NCI-H2107 treated with DMSO at 0.1 percent for 48 hours (cell line): ENCODE data around the gene SLC29A1.
"Not testable (repeated sequence)": the region's sequence is repeated elsewhere in the genome, so short reads cannot be mapped to it uniquely, and the experiment has no call there.

Experiments used
- DNase-seq: peaks from one replicate; lab custom pipeline; 2025; ENCODE audit not compliant: unreplicated experiment; lab: John Stamatoyannopoulos, UW

SLC29A1 gene

DNA sequence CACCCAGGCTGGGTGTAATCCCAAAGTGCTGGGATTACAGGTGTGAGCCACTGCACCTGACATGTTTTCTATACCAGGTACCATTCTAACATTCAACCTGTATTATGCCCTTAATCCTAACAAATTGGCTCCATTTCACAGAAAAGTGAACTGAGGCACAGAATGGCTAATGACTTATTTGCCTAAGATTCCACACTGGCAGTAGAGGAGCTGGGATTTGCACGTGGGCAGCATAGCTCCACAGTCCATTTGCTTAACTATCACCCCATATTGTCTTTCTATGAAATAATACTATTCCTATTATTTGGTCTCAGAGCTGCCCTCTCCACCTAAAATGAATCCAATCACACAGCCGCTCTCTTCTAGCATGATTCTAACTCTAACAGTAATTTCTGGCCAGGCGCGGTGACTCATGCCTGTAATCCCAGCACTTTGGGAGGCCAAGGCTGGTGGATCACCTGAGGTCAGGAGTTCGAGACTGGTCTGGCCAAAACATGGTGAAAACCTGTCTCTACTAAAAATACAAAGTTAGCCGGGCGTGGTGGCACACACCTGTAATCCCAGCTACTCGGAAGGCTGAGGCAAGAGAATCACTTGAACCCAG, 30.0 kb upstream of the SLC29A1 start:
- no peak for DNase-seq

DNA sequence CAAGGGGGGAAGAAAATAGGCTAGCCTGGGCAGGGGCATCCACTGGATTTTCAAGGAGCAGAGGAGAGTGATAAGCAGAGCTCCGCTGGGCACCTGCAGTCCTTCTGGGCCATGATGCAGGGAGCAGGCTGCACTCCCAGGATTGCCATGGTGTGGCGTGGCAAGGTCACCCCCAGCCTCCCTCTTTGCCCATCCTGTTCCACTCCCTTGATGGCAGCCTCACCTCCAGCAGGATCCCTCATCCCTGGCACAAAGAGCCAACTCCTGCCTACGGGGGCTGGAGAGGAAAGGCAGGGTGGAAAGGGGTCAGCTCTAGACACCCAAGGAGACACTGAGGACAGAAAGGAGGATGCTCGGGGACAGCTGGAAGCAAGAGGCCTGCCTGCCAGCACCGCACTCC, 29.1 kb upstream of the SLC29A1 start:
- DNase-seq, result no peak

DNA sequence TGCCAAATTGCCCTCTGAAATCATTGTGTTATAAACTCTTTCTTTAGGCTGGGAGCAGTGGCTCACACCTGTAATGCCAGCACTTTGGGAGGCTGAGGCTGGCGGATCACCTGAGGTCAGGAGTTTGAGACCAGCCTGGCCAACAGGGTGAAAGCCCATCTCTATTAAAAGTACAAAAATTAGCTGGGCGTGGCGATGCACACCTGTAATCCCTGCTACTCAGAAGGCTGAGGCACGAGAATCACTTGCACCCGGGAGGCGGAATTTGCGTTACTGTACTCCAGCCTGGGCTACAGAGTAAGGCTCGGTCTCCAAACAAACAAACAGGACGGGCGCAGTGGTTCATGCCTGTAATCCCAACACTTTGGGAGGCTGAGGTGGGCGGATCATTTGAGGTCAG, 27.0 kb upstream of the SLC29A1 start:
- not testable (repeated sequence) for DNase-seq

DNA sequence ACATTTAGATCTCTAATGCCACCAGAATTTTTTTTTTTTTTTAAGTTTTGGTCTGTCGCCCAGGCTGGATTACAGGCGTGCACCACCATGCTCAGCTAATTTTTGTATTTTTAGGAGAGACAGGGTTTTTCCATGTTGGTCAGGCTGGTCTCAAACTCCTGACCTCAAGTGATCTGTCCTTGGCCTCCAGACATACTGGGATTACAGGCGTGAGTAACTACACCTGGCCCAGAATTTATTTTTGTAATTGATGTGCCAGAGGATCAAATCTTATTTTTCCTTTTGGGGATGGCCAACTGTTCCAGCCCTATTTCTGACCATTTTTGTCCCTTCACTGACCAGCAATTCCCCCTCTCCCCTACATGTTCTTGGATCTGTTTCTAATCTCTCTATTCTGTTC, 24.7 kb upstream of the SLC29A1 start:
- no peak for DNase-seq

DNA sequence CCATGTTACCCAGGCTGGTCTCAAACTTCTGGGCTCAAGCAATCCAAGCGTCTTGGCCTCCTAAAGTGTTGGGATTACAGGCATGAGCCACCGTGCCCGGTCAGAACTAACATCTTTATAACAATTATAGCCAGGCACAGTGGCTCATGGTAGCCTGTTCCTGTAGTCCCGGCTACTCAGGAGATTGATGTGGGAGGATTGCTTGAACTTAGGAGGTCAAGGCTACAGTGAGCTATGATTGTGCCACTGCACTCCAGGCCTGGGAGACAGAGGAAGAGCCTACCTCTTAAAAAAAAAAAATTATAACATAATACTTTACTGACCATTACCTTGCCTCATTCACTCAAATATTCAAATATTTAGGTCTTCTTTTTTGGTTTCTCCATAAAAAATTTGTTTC, 23.5 kb upstream of the SLC29A1 start:
- DNase-seq, result no peak

GRCh38 chr6:44201200-44201599, 22.2 kb upstream of the SLC29A1 start:
- no peak for DNase-seq

DNA sequence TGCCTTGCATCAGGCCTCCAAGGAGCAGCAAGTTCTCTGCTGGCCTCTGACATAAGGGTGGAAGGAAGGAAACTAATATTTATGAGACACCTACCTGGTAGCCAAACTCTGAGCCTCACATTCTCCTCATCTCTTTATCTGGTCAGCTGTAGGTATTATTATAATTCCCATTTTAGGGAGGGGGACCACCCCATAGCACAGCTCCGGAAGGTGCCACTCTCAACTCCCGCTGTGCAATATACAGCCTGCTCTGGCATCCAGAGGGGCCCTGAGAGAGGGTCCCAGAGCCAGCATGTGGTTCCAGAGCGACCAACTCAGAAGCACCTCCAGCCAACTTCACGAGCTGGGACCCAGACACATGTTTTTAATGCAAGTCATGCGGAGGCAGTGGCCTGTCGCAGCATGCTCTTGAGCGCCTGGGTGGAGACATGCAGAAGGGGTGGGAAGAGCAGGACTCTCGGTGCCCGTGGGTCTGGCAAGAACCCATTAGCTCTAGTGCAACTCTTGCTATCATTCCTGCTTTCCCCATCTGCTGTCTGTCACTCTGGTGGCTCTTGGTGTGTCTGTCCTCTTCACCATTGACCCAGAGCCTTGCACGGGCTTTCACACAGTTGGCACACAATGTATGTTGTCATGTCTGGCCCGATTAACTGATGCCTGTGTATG, 21.6 kb upstream of the SLC29A1 start:
- no peak for DNase-seq

DNA sequence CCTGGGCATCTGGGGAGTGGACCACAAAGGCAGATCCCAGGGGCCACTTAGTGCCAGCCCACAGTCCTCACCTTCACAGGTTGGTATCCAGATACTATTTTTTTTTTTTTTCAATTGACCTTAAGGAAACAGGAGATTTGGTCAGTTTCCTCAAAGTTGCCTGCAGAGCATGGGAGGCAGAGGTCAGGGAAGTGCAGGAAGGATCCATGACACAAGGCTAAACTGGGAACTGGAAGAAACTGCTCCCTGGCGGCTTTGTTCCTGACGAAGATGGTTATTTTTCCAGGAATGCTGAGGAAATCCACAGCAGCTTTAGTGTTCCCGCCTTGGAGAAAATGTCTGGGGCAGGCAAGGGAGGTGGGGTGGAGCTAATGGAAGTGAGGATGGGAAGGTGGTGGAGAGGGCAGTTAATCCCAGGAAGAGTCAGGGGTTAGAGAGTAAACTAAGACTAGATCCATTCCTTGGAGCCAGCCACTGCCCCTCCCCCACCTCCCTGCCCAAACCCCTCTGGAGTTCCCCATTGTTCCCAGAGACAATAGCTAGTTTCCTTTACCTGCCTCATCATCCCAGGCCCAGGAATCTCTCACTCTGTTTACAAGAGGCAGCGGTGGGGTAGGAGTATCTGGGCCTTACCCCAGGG, 20.9 kb upstream of the SLC29A1 start:
- no peak for DNase-seq

- no peak for DNase-seq
Measured at GRCh38 chr6:44202972-44203750, 20.2 kb upstream of the SLC29A1 start.

GRCh38 chr6:44203955-44204354, 19.4 kb upstream of the SLC29A1 start:
- DNase-seq, result no peak

DNA sequence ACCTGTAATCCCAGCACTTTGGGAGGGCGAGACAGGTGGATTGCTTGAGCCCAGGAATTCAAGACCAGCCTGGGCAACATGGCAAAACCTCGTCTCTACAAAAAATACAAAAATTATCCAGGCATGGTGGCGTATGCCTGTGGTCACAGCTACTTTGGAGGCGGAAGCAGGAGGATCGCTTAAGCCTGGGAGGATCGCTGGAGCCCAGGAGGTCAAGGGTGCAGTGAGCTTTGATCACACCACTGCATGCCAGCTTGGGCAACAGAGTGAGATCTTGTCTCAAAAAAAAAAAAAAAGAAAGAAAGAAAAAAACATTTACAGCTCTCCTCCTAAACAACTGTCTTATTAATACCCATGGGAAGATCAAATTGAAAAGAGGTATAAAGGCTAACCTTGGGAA, 15.4 kb upstream of the SLC29A1 start:
- no peak for DNase-seq

GRCh38 chr6:44211284-44211683, 12.1 kb upstream of the SLC29A1 start:
- DNase-seq, result no peak

DNA sequence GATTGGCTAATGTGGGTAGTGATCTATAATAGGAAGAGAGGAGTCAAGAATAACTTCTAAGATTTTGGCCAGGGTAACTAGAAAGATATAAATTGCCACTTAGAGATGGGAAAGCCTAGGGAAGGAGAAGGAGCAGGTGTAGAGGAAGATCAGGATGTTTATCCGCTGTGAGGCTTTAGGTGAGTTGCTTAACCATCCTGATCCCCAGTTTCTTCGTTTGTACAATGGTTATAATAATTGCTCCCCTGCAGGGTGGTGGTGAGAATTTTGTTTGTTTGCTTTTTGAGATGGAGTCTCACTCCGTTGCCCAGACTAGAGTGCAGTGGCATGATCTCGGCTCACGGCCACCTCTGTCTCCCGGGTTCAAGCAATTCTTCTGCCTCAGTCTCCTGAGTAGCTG, 9.1 kb upstream of the SLC29A1 start:
- no peak for DNase-seq

GRCh38 chr6:44216677-44217331, 6.6 kb upstream of the SLC29A1 start, which contains the start of gene MYMX:
Gene MYMX (plus strand): TSS chr6:44216926. CDS start chr6:44217472, 546 bp downstream.
- DNase-seq, result peak; percentile 20

GRCh38 chr6:44217332-44218143, 5.9 kb upstream of the SLC29A1 start:
- no peak for DNase-seq

- DNase-seq, result no peak
Measured at GRCh38 chr6:44219053-44219814, 4.2 kb upstream of the SLC29A1 start.

GRCh38 chr6:44219815-44220784, 3.3 kb upstream of the SLC29A1 start:
- no peak for DNase-seq

DNA sequence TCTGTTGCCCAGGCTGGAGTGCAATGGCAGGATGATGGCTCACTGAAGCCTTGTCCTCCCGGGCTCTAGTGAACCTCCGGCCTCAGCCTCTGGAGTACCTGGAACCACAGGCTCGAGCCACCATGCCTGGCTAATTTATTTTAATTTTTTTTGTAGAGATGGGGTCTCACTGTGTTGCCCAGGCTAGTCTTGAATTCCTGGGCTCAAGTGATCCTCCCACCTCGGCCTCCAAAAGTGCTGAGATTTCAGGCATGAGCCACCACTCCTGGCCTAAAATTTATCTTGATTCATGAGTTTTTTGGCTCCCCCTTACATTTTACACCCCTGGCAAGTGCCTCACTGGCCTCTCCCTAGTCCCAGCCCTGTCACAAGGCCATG, 2.5 kb upstream of the SLC29A1 start:
- DNase-seq, result no peak
